ENCODE data around the gene ABCB11. TPM values are rescaled to one million over a fixed set of nuclear protein-coding genes. Genes with fewer than 3 reads are reported as not detected.

The ABCB11 gene
- total RNA-seq, 1 donor from 2014 or later, result not detected

DNA sequence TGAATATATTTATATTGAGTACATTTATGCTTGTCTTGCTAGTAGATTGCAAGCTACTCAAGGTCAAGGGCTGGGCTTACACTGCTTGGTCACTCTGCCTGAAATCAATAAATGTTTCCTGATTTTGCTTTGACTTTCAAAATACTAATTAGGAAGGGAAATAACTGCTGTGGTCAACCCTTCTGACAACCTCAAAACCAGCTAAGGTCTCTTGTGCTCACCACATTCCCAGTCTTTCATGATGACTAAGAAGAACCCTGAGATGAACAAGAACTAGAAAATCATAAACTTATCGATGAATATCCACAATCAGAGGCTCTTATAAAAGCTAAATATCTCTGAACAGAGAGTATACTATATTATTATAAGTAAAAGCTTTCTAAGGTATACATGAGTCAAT lies 33.3 kb downstream of the ABCB11 start:
- H3K9me3 Mint-ChIP-seq, result no peaks in the 10 kb centered on the region
- Histone ChIP-seq H3K4me1 (no peaks in the 10 kb centered on the region), H3K4me3 (no peak overlapping the region), H3K9ac (no peak overlapping the region), H2AFZ (replicated peaks) (no peak overlapping the region), H3K9me3 (ENCODE audit: low read depth) (no peaks in the 10 kb centered on the region), H3K4me2 (no peak overlapping the region), H3K36me3 (no peaks in the 10 kb centered on the region), H3K27ac (no peak overlapping the region), H4K20me1 (ENCODE audit: low read depth) (no peaks in the 10 kb centered on the region), H3F3A (ENCODE audit: low read depth) (no peaks in the 10 kb centered on the region), H3K27me3 (no peaks in the 10 kb centered on the region), H3K79me2 (ENCODE audit: low read depth) (no peaks in the 10 kb centered on the region)
- no peak for DNase-seq (ENCODE audit: low spot score)
- H3K4me3 Mint-ChIP-seq, result no peak overlapping the region
- H3K4me1 Mint-ChIP-seq, result no peaks in the 10 kb centered on the region
- no peak overlapping the region for H3K27ac Mint-ChIP-seq
- no peak for TF ChIP-seq EZH2phosphoT487 (IDR thresholded peaks at IDR 0.05)
- no peak for TF ChIP-seq EZH2 (IDR thresholded peaks at IDR 0.05)
- TF ChIP-seq, protein P1, sequence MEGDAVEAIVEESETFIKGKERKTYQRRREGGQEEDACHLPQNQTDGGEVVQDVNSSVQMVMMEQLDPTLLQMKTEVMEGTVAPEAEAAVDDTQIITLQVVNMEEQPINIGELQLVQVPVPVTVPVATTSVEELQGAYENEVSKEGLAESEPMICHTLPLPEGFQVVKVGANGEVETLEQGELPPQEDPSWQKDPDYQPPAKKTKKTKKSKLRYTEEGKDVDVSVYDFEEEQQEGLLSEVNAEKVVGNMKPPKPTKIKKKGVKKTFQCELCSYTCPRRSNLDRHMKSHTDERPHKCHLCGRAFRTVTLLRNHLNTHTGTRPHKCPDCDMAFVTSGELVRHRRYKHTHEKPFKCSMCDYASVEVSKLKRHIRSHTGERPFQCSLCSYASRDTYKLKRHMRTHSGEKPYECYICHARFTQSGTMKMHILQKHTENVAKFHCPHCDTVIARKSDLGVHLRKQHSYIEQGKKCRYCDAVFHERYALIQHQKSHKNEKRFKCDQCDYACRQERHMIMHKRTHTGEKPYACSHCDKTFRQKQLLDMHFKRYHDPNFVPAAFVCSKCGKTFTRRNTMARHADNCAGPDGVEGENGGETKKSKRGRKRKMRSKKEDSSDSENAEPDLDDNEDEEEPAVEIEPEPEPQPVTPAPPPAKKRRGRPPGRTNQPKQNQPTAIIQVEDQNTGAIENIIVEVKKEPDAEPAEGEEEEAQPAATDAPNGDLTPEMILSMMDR (IDR thresholded peaks at IDR 0.05), result no peak
- no peaks in the 10 kb centered on the region for H3K27me3 Mint-ChIP-seq (ENCODE audit: insufficient read depth, low read depth)
- no peaks in the 10 kb centered on the region for H3K36me3 Mint-ChIP-seq

DNA sequence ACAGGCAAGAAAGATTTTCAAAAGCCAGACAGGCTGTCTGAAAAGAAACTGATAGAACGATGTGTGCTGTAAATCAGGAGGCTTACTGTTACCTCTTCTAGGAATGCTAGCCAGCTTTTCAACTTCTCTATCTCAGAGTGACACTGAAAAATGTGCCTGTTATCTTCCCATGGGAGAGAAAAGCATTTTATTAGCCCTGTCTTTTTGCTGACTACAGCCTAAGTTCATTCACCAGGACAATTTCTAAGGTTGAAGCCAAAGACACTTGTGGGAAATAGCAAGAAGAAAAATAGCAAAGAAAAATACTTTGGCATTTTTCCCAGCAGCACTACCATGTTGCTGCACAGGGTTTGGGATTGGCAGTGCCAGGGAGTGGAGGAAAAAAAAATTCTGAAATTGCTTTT lies 34.0 kb downstream of the ABCB11 start:
- no peaks in the 10 kb centered on the region for H3K9me3 Mint-ChIP-seq
- H2AFZ ChIP-seq (replicated peaks), result no peak overlapping the region
- H3K36me3 Mint-ChIP-seq, result no peaks in the 10 kb centered on the region
- H3K27me3 Mint-ChIP-seq (ENCODE audit: insufficient read depth, low read depth), result no peaks in the 10 kb centered on the region
- H3K27ac Mint-ChIP-seq, result no peak overlapping the region
- no peak overlapping the region for H3K27ac ChIP-seq
- no peak overlapping the region for H3K4me2 ChIP-seq
- H3F3A ChIP-seq (ENCODE audit: low read depth), result no peaks in the 10 kb centered on the region
- H3K4me1 ChIP-seq, result no peaks in the 10 kb centered on the region
- H3K36me3 ChIP-seq, result no peaks in the 10 kb centered on the region
- H4K20me1 ChIP-seq (ENCODE audit: low read depth), result no peaks in the 10 kb centered on the region
- H3K4me3 ChIP-seq, result no peak overlapping the region
- H3K4me1 Mint-ChIP-seq, result no peaks in the 10 kb centered on the region
- DNase-seq (ENCODE audit: low spot score), result no peak
- H3K79me2 ChIP-seq (ENCODE audit: low read depth), result no peaks in the 10 kb centered on the region
- H3K9me3 ChIP-seq (ENCODE audit: low read depth), result no peaks in the 10 kb centered on the region
- no peak for TF ChIP-seq EZH2 (IDR thresholded peaks at IDR 0.05)
- no peak for TF ChIP-seq EZH2phosphoT487 (IDR thresholded peaks at IDR 0.05)
- TF ChIP-seq, protein P1 (IDR thresholded peaks at IDR 0.05), result no peak
- no peak overlapping the region for H3K9ac ChIP-seq
- H3K4me3 Mint-ChIP-seq, result no peak overlapping the region
- H3K27me3 ChIP-seq, result no peaks in the 10 kb centered on the region

DNA sequence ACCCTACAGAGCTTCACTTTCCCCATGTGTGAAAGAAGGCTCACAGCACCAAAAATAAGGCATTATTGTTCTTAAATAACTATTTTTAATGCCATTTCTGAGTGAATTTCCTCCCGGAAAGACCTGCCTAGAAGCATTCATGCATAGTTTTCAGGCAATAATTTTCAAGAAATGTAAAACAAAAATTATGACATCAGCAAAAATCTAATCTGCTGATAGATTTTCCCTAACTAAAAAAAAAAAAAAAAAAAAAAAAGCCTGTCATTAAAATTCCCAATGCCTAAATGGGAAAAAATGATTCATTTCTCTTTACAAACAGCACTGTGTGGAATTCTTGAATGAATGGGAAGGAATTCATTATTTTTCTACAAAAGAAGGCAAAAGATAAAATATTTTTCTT lies 35.4 kb downstream of the ABCB11 start:
- H3K4me3 ChIP-seq, result no peak overlapping the region
- no peaks in the 10 kb centered on the region for H3F3A ChIP-seq (ENCODE audit: low read depth)
- no peaks in the 10 kb centered on the region for H3K4me1 ChIP-seq
- no peaks in the 10 kb centered on the region for H3K27me3 Mint-ChIP-seq (ENCODE audit: insufficient read depth, low read depth)
- no peaks in the 10 kb centered on the region for H3K9me3 ChIP-seq (ENCODE audit: low read depth)
- H3K79me2 ChIP-seq (ENCODE audit: low read depth), result no peaks in the 10 kb centered on the region
- no peaks in the 10 kb centered on the region for H3K27me3 ChIP-seq
- no peaks in the 10 kb centered on the region for H3K4me1 Mint-ChIP-seq
- H3K9ac ChIP-seq, result no peak overlapping the region
- H3K27ac ChIP-seq, result no peak overlapping the region
- no peaks in the 10 kb centered on the region for H3K36me3 Mint-ChIP-seq
- no peaks in the 10 kb centered on the region for H3K36me3 ChIP-seq
- H4K20me1 ChIP-seq (ENCODE audit: low read depth), result no peaks in the 10 kb centered on the region
- H3K27ac Mint-ChIP-seq, result no peak overlapping the region
- DNase-seq (ENCODE audit: low spot score), result no peak
- no peaks in the 10 kb centered on the region for H3K9me3 Mint-ChIP-seq
- H3K4me2 ChIP-seq, result no peak overlapping the region
- no peak for TF ChIP-seq EZH2phosphoT487 (IDR thresholded peaks at IDR 0.05)
- no peak for TF ChIP-seq EZH2 (IDR thresholded peaks at IDR 0.05)
- TF ChIP-seq, protein P1 (IDR thresholded peaks at IDR 0.05), result no peak
- no peak overlapping the region for H2AFZ ChIP-seq (replicated peaks)
- no peak overlapping the region for H3K4me3 Mint-ChIP-seq

Data from neural progenitor cell (in vitro differentiated cells).